VCaP (cell line): ENCODE measurements around the gene DPH3.

Source experiments
- H3K27ac ChIP-seq: fragments of 450-650 bp; 2 replicates; pipeline ENCODE4 v1.5.1; 2017
- CTCF ChIP-seq: fragments of 450-650 bp; conservative IDR thresholded peaks from 2 replicates; pipeline ENCODE4 v1.5.1; 2017; ENCODE audit warnings: mild to moderate bottlenecking, moderate library complexity

DPH3 gene

GRCh38 chr3:16224325-16224724 is 40.4 kb downstream of the DPH3 start:
- no peak for TF ChIP-seq CTCF
- H3K27ac ChIP-seq, result no peak overlapping the region

GRCh38 chr3:16222547-16222946 is 42.2 kb downstream of the DPH3 start:
- TF ChIP-seq CTCF, result no peak
- H3K27ac ChIP-seq, result no peak overlapping the region

GRCh38 chr3:16221990-16222389 is 42.8 kb downstream of the DPH3 start:
- no peak for TF ChIP-seq CTCF
- no peak overlapping the region for H3K27ac ChIP-seq

- no peak for TF ChIP-seq CTCF
- no peak overlapping the region for H3K27ac ChIP-seq
These were observed 45.0 kb downstream of the DPH3 start for GRCh38 chr3:16219777-16220176.

GRCh38 chr3:16216373-16216935 is 48.3 kb downstream of the DPH3 start:
- no peak for TF ChIP-seq CTCF
- H3K27ac ChIP-seq, result no peak overlapping the region

- no peak for TF ChIP-seq CTCF
- no peak overlapping the region for H3K27ac ChIP-seq
These were observed 50.4 kb downstream of the DPH3 start for GRCh38 chr3:16214366-16214765.

GRCh38 chr3:16211176-16211904 is 53.4 kb downstream of the DPH3 start:
- no peak for TF ChIP-seq CTCF
- H3K27ac ChIP-seq, result no peak overlapping the region
